ENCODE measurements around the gene TBCD. TPM values are rescaled to one million over a fixed set of nuclear protein-coding genes. Genes with fewer than 3 reads are reported as not detected.

Gene TBCD
- total RNA-seq, 1 donor from 2014 or later: 156 TPM

DNA sequence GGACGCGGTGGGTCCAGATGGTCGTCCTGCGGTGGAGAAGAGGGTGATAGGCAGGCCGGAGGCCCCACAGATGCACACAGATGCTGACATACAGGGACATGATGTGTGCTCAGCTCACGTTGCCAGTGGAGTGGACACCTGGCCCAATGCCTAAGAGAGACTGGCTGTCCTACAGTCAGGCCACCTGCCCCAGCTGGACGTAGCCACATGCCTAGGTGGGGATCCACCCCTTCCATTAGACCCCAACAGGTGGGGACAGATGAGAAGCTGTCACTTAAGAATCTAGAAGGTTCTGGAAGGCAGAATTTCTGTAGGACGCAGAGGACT is 205.6 kb downstream of the TBCD start:
- Histone ChIP-seq H3K27me3 (no peaks in the 10 kb centered on the region), H3K9me3 (peaks cover 5 to 30% of the 10 kb centered on the region in 2 donors), H3K4me3 (no peak overlapping the region), H3K27ac (no peak overlapping the region), H3K36me3 (no peaks in the 10 kb centered on the region), H3K4me1 (no peaks in the 10 kb centered on the region)
- intact Hi-C loops (cut with DNase I): no loop called here
- DNase-seq (ENCODE audit: low spot score in 2 of 2): no peak
- TF ChIP-seq, protein P1, sequence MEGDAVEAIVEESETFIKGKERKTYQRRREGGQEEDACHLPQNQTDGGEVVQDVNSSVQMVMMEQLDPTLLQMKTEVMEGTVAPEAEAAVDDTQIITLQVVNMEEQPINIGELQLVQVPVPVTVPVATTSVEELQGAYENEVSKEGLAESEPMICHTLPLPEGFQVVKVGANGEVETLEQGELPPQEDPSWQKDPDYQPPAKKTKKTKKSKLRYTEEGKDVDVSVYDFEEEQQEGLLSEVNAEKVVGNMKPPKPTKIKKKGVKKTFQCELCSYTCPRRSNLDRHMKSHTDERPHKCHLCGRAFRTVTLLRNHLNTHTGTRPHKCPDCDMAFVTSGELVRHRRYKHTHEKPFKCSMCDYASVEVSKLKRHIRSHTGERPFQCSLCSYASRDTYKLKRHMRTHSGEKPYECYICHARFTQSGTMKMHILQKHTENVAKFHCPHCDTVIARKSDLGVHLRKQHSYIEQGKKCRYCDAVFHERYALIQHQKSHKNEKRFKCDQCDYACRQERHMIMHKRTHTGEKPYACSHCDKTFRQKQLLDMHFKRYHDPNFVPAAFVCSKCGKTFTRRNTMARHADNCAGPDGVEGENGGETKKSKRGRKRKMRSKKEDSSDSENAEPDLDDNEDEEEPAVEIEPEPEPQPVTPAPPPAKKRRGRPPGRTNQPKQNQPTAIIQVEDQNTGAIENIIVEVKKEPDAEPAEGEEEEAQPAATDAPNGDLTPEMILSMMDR (IDR thresholded peaks at IDR 0.05): no peak

DNA sequence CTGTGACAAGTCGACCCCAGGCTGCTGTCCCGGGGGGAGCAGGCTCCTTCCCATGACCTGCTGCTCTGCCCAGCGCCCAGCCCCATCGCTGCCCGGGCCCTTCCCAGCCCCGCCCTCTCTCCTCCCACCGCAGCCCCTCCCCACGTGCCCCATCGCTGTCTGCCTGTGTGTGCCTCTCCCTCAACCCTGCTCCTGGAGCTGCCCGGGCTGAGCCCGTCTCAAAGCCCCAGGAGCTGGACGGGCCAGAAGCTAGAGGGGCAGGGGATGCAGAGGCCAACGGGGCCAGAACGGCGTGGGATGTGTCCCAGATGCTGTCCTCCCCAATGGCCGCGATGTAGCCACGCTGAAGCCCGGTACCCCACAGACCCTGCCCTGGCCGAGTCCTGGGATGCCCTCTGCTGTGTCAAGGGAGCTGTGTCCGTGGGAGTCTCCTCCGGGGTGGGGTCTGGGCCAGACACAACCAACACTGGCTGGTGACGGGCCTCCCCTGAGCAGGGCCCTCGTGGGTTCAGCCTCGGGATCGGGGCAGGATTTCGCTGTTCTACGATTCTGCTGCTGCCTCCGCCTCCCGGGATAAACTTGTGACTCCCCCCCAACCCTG is 206.2 kb downstream of the TBCD start:
- TF ChIP-seq, protein P1 (IDR thresholded peaks at IDR 0.05): no peak
- peaks cover 5 to 24% of the 10 kb centered on the region in 2 donors for H3K9me3 ChIP-seq
- H3K27me3 ChIP-seq: no peaks in the 10 kb centered on the region
- no peaks in the 10 kb centered on the region for H3K36me3 ChIP-seq
- no peak for DNase-seq (ENCODE audit: low spot score in 2 of 2)
- peaks cover 0 to 4% of the 10 kb centered on the region in 2 donors for H3K4me1 ChIP-seq
- no peak overlapping the region for H3K4me3 ChIP-seq
- no peak overlapping the region for H3K27ac ChIP-seq
- intact Hi-C loops (cut with DNase I): no loop called here

DNA sequence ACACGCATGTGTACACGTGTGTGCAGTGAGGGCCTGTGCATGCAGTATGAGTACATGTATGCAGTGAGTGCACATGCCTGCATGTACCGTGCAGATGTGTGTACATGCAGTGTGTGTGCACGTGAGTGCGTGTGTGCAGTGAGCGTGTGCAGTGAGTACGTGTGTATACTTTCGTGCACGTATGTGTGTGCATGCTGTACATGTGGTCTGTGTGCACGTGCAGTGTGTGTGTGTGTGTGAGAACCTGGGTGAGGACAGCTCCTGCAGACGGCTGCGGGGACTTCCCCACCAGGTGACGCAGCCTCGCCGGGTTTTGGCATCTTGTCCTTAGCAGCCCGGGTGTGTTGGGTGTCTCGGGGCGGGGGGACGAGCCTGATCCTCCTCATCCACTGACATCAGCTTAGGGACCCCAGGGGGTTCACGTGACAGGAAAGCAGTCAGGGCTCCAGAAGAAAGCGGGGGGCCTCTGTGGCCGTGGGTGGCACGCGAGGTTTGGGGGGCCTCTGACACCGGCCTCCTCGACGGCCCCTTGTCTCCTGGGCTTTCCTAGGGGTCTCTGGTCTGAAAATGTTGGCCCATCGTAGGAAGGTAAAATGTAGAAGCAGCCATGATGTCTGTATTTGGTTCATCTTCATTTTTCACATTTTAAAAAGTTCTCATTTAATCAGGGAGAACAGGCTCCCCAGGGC is 207.5 kb downstream of the TBCD start:
- no peak for DNase-seq (ENCODE audit: low spot score in 2 of 2)
- no peaks in the 10 kb centered on the region for H3K27me3 ChIP-seq
- H3K4me3 ChIP-seq: no peak overlapping the region
- H3K27ac ChIP-seq: no peak overlapping the region
- TF ChIP-seq, protein P1 (IDR thresholded peaks at IDR 0.05): no peak
- peaks cover 5 to 13% of the 10 kb centered on the region in 2 donors for H3K9me3 ChIP-seq
- H3K36me3 ChIP-seq: no peaks in the 10 kb centered on the region
- intact Hi-C loops (cut with DNase I): no loop called here
- H3K4me1 ChIP-seq: peaks cover 0 to 9% of the 10 kb centered on the region in 2 donors

- H3K36me3 ChIP-seq: no peaks in the 10 kb centered on the region
- no peak overlapping the region for H3K4me3 ChIP-seq
- no peaks in the 10 kb centered on the region for H3K27me3 ChIP-seq
- intact Hi-C loops (cut with DNase I): loop anchor here (5.0 kb wide), 1 partner anchor 117 kb away; the partner anchor contains the start of gene METRNL
- no peak for DNase-seq (ENCODE audit: low spot score in 2 of 2)
- TF ChIP-seq, protein P1 (IDR thresholded peaks at IDR 0.05): no peak
- peaks cover 0 to 9% of the 10 kb centered on the region in 2 donors for H3K4me1 ChIP-seq
- H3K27ac ChIP-seq: no peak overlapping the region
- peaks cover 0 to 6% of the 10 kb centered on the region in 2 donors for H3K9me3 ChIP-seq
Observed at GRCh38 chr17:82959990-82960418, 208.1 kb downstream of the TBCD start.

GRCh38 chr17:82960419-82961271 is 208.8 kb downstream of the TBCD start:
- no peak for DNase-seq (ENCODE audit: low spot score in 2 of 2)
- TF ChIP-seq, protein P1 (IDR thresholded peaks at IDR 0.05): no peak
- Histone ChIP-seq H3K27ac (no peak overlapping the region), H3K4me3 (no peak overlapping the region), H3K36me3 (no peaks in the 10 kb centered on the region), H3K4me1 (peaks cover 0 to 9% of the 10 kb centered on the region in 2 donors), H3K27me3 (no peaks in the 10 kb centered on the region), H3K9me3 (no peaks in the 10 kb centered on the region)
- intact Hi-C loops (cut with DNase I): loop anchor here (5.0 kb wide), 1 partner anchor 117 kb away; the partner anchor contains the start of gene METRNL

Measured in ascending aorta (tissue), 2 donors.